Stromal cell of bone marrow (primary cell): ENCODE measurements around the gene MACO1.
"Not testable (repeated sequence)": the region's sequence is repeated elsewhere in the genome, so short reads cannot be mapped to it uniquely, and the experiment has no call there.

Experiments used
- DNase-seq: peaks from one replicate; pipeline ENCODE4 v3.0.0-alpha.2; 2012; ENCODE audit warnings: low read depth

The MACO1 gene

DNA sequence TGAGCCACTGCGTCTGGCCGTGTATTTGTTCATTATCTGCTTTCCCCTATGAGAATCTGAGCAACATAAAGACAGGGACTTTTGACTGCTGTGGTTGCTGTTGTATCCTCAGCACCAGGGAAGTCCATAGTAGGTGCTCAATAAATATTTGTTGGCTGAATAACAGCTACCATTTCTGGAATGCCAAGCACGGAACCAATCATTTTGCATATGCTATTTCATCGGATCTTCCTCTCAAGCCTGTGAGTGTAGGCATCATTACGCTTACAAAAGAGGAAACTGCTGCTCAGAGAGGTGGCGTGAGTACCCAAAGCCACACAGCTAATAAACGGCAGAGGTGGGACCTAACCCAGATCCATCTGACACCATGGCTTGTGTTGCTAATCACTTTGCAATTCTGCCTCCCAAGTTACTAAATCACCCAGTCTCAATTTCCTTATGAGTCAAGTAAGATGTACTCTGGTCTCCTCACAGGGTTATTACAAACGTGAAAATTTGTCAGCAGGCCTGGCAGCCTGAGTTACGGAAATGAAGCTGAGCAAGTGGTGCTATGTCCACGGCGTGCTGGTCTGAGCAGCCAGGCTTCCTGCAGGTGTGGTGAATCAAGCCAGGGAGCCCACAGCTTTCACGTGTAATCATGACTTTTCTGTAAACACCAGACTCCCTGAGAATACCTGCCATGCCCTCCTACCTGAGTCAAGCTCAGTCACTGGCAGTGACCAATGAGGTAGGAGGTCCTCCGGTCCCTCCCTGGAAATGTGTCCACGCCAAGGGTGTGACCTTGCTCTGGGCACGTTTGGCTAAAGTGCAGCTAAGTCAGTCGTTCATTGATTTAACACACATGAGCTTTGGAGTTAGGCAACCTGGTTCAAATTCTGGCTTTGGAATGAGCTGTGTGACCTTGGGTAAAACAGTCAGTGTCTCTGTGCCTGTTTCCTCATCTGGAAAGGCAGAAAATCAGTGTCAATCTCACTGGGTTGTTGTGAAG is 5.3 kb upstream of the MACO1 start:
- DNase-seq: no peak

DNA sequence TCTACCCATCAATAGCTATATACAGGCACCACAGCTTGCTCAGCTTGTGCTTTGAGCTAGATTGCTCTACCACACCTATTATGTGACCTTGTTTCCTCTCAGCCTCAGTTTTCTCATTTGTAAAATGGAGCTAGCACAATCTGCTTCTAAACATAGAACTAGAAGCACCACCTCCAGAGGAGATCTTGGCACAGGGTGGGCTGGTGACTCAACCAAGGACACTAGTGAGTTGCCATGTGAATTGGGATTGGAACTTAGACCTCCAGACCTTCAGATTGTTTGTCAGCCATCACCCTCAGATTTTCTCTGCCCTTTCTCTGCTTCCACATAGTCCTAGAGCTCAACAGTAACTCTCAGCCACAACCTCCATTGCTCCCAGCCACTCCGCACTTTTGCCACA is 3.0 kb upstream of the MACO1 start:
- no peak for DNase-seq

DNA sequence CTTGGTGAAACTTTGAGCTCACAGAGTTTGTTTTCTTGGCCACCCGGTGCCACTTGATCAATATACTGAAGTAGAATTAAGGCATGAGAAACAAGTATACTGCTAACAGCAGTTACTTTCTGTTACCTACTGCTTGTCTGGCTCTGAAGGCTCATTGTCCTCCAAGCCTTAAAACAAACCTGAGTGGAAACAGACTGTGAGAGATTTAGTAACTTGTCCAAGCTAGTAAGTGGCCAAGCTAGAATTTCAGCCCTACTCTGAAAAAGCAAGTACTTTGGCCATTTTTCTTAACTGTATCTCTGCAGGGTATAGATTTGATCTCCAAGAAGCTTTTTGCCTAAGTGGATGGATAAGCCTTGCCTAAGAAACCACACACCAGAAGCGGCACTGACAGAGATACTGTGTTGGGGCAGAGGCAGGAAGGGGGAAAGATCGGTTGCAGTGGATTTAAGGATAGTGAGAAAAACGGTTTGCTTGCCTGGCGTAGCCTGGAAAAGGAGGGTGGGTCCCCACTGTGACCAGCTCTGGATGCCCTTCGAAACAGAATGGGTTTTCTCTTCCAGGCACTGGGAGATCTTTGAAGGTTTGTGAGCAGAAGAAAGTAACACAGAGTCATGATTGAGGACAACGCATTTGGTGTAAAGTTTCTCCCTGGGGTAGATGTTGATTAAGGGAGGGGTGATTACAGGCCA is 2.1 kb upstream of the MACO1 start:
- DNase-seq: no peak

DNA sequence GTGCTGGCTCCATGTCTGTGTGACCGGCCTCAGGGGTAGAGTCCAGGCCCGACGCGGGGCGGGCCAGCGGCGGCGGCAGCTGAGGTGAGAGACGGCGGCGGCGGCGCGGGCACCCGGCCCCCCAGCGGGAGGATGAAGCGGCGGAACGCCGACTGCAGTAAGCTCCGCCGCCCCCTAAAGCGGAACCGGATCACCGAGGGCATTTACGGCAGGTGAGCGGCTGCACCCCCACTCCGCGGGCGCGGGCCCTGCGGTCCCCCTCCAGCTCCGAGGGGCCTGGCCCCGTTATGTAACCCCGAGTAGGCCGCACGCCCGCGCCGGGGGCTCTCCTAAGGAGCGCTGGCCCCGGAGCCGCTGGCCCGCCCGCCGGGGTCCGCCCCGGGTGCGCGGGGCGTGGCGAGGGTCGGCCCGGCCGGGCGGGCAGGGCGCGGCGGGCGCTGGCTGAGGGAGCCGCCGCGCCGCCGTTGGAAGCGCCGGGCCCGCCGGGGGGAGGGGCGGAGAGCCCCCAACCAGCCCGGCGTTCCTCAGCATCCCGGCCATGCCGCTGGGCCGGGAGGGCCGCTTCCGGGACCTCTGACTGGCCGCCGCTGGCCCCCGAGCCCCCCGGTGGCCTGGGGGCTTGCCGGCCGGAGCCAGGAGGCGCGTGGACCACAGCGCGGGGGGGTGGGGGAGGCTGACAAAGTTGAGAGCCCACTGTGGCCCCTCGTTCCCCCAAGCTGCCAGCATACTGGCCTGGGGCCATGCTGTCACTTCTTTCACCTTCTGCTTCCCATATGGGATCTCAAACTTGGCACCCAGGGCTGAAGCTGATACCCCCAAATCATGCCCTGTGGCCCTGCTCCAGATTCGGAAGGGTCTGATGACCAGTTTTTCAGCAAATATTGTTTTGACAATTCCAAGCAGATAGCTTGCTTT is 527 bp downstream of the MACO1 start:
- no peak for DNase-seq

DNA sequence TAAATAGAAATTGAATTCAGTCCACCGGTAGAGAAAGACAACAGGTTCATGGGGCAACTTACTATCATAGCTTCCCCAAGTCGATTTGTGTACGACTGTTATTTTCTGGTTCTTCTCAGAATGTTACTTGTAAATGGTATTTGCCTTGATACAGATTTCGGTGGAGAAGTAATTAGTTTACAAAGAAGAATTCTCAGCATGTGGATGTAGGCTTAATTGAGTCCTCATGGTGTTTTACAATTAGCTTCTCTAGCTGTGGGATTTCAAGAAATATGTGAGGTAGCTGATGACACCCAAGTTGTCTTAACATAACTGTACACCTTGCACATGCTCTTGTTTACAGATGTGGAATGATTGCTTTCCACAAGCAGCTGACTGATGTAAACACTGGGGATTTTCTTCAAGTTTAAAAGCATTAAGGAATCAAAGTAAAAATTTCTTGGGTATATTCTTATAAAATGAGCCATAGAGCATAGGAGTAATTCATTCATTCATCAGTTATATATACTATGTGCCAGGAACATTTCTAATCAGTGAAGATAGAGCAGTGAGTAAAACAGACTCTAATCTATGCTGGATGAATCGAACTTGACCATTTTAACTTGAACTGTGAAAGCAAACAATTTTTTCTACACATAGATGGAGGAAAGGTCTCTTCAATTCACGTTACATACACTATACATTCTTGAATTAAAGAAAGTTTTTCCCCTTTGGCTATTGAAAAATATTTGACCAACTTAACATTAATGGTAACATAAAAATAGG is 1.4 kb downstream of the MACO1 start:
- no peak for DNase-seq

DNA sequence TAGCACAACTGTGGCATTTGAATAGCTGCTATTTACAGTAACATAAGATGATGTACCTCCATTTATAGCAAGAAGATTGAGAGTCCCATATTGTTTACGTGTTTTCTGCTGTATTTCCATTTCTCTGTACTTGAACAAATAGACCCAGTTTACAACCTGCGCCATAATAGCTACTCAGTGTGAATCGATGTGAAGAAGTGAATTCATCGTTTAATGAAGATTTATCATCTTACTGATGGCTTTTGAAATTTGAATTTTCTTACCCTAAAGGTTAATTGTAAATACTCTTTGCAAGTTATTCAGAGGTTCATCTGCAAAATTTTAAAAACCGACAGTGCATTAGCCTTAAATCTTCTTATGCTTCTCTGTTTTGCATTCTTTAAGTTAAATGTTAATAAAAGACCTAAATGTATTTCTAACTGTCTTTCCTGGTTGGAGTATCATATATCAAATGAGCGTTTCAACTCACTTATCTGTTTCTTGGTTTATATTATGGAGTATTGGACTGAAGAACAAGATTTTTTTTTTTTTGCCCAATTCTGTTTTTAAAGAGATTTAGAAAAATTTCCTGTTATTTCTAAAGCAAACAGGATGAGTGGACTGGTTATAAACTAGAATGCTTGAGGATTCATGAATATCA is 2.2 kb downstream of the MACO1 start:
- DNase-seq: no peak

DNA sequence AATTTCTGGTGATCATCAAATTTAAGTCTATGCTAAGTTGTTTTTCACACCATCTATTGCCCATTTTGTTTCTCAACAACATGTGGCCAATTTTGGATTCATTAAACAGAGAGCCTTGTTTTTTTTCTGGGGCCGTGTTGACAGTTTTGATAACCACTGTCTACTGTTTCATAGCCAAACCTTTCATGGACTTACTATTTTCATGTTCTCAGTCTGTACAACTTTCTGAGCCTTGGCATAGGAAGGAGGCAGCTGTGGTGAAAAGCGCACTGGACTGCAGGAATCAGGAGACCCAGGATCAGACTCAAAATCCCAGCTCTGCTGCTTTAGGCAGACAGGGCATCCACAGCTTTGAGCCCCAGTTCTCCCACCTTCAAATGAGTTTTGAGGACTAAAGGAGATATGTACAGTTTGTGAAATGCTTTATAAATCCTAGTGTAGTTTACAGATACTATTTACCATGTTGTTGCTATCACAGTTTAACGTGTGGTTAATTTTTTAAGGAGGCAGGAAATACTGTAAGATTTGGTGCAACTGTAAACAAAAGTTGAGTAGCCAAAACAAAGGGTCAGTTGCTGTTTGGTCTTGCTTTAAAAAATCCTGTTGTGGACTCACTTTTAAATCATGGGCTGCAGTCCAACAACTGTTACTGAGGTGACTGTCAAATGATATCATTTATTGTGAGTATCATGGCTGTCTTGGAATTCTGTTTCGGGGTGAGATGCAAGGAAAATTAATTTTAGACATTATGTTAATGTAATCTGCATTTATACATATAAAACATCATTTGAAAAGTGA is 2.9 kb downstream of the MACO1 start:
- no peak for DNase-seq

DNA sequence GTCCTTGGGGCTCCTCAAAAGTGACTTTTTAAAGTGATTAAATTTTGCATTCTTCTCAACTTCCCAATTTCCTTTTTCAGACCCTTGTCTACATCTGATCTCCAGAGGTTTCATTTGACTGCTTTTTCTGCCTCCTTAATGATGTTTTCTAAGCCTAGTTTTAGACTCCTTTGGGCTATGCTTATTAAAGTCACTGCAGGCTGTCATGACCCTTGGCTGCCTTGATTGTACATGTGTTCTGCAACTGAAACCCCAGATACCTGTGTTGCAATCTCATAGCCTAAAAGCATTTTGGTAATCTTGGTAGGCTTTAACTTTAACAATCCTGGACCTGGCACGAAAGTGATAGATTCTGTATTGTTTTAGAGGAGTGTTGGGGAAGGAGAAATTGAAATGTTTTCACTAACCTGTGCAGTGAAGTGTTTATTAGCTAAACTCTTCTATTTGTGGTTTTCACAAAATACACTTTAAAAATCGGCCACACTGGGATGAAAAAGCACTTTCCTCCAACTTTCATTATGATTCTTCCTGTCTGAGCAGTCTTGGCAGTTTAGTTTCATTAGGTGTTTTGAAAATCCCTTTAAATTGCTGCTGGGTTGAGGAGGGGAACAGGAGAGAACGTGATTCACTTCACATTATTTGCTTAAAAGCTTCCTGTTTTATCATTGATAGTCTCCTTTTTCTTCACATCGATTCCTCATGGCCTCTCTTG is 4.9 kb downstream of the MACO1 start:
- DNase-seq: no peak

DNA sequence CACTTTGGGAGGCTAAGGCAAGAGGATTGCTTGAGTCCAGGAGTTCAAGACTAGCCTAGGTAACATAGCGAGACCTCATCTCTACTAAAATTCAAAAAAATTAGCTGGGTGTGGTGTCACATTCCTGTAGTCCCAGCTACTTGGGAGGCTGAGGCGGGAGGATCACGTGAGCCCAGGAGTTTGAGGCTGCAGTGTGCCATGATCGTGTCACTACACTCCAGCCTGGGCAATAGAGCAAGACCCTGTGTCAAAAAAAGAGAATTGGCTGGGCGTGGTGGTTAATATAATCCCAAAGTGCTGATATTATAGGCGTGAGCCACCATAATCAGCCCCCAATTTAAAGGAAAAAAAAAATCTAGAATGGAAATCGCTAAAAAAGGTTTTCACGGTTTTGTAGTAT is 7.0 kb downstream of the MACO1 start:
- no peak for DNase-seq

DNA sequence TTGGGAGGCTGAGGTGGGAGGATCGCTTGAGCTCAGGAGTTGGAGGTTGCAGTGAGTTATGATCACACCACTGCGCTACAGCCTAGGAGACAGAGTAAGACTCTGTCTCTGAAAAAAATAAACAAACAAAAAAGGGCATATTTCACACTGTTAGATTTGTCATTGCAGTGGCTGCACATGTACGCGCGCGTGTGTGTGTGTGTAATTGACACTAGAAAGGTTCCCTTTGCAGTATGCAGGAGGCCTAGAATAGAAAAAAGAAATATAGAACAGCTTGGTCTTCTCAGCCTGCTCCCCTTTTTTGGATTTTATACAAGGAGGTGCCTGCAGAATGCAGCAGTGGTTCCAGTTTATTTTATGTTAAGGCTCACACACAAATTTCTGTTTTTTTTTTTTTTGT is 8.6 kb downstream of the MACO1 start:
- DNase-seq: no peak

DNA sequence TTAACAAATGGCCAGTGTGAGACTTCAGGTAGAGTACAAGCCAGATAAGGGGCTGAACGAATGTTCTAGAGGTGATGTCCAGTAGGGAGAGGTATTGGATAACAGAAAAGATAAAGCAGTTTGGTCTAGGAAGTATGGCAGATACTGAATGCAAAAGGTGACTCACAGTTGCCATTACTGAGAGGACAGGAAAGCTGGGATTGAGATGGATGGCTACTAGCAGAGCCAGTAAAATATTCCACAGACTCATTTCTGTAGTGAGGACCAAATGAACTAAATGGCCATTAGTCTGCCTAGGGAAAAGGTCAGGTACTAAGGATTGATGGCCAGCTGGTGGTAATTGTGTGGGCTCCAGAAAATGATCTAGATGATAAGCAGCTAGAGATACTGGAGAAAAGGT is 11.5 kb downstream of the MACO1 start:
- DNase-seq: no peak

DNA sequence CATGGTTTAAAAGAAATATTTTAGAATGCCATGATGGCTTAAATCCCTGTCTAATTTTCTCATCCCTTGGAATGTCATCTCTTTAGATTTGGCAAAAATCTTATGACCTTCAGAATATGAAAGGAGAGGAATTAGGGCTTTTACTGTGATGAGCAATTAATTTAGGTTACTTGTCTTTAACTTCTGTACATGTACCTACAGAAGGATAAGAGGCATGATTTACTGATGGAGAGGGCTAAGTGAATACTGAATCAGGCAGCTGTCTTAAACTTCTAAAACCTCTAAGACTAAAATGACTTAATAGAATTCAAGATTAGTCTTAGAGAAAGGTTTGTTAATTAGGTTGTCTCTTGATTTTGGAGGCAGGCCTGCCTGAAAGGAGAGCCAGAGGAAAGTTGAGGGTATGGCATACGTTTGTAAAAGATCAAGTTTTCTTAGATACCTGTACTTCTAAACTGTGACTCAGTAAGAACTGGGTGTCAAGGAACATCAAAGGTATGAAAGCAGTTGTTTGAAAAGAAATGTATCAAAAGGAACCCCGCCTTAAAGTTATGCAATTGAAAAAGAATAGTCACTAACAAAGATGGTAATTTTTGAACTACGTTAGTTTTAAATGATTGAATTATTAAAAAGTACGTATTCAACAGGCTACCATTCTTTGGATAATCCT is 12.5 kb downstream of the MACO1 start:
- no peak for DNase-seq

DNA sequence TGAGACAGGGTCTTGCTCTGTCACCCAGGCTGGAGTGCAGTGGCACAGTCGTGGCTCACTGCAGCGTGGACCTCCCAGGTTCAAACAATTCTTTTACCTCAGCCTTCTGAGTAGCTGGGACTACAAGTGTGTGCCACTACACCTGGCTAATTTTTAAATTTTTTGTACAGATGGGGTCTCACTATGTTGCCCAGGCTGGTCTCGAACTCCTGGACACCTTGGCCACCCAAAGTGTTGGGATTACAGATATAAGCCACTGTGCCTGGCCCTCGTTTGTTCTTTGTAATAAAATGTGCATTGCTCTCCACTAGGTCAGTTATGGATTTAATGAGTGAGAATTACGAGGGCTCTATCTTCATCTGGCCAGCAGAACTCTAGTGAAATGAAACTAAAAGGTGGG is 13.9 kb downstream of the MACO1 start:
- DNase-seq: not testable (repeated sequence)

DNA sequence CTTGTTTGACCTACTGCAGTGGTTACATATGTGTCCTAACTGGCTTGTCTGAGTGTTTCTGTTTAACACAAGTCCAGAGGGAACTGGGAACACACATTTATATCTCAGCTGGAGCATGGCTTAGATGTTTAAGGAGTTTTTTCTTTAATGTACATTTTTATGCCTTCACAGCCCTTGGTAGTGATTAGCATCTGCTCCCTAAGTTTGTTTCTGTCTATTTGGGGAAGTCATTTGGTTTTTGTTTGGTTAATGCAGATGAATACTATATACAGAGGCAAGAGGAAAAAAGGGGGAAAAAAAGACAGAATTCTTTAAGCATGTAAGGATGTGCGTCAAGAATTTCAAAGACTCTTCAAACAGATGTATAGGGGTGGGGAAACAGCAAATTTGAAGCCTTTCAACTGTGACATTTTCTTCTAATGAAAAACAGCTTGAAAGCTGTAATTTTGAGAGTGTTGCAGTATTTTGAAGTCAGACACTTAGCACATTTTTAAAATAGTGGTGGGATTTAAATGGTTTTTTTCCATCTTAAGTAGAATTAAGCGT is 15.4 kb downstream of the MACO1 start:
- no peak for DNase-seq

DNA sequence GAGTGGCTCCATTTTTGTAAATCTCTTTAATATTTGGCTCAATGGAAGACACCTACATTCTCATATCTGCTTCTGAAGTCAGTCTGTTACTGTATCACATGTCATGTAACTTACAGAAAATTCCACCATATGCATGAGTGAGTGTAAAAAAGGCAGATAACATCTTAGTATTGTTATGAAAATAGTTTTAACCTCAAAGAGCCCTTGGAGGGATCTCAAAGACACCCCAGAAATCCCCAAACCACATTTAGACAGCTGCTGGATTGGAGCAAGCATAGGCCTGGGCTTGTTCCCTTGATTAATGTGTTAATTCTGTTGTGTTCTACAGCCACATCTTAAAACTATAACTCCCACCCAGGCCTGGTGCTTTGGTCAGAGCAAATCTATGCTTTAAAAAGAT is 16.9 kb downstream of the MACO1 start:
- no peak for DNase-seq

DNA sequence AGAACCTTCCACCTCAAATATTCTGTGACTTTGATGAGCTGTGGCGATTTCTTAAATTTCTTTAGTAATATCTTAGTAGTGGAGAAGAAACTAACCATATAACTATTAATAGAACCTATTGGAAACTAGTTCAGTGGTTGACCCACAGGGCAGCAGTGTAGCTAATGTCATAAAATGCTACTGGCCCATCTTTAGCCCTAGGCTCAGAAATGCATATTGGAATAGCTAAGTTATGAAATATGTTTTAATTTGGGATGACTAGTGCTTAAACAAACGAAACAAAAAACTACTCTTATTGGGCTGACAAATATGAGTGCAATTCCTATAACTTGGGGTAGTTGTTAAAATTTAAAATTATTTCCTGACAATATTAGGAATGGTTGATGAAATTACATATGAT is 20.2 kb downstream of the MACO1 start:
- no peak for DNase-seq

DNA sequence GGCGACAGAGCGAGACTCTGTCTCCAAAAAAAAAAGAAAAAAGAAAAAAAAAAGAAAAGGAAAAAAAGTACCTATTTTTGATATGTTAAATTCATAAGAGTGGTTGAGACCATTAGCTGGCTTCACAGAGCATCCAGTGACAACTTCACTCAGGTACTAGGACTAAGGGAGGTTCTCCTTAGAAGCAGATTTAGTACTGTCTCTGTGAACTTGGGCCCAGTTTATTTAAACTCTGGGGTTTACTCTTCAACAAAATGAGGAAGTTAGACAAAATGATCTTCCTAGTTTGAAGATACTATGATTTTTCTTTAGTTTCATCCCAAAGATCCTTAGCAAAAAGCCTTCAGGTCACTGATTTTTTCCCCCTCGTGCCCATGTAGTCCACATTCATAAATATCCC is 21.2 kb downstream of the MACO1 start:
- no peak for DNase-seq

DNA sequence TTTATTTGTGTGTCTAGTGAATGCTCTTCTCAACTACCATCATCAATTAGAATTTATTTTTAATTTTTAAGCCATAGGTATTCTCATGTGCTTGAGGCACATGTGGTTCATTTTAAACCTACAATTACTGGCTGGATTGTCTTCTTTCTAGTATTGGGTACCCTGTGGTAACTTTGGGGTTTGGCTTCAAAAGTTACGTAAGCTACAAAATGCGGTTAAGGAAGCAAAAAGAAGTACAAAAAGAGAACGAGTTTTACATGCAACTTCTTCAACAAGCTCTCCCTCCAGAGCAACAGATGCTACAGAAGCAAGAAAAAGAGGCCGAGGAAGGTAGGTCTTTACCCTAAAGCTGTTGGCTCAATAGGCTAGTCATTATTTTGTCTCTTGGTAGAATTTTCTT is 25.8 kb downstream of the MACO1 start:
- no peak for DNase-seq
